ENCODE measurements around the gene IDH2. TPM values are rescaled to one million over a fixed set of nuclear protein-coding genes. Genes with fewer than 3 reads are reported as not detected.

The IDH2 gene
- total RNA-seq, 1 donor from 2014 or later: 93.1 TPM

- TF ChIP-seq EZH2phosphoT487 (IDR thresholded peaks at IDR 0.05): no peak
- TF ChIP-seq CTCF (IDR thresholded peaks at IDR 0.05): no peak
- TF ChIP-seq EZH2 (IDR thresholded peaks at IDR 0.05): no peak
- Mint-ChIP-seq H3K4me1 (peaks cover 62% of the 10 kb centered on the region), H3K27me3 (ENCODE audit: insufficient read depth, low read depth) (no peaks in the 10 kb centered on the region), H3K27ac (peak overlapping the region; percentile 74), H3K36me3 (peaks cover 5% of the 10 kb centered on the region), H3K4me3 (no peak overlapping the region), H3K9me3 (no peaks in the 10 kb centered on the region)
- H3K9me3 ChIP-seq (ENCODE audit: low read depth): no peaks in the 10 kb centered on the region
- no peak for DNase-seq (ENCODE audit: low spot score)
- peaks cover 29% of the 10 kb centered on the region for H4K20me1 ChIP-seq (ENCODE audit: low read depth)
- no peak overlapping the region for H3K4me2 ChIP-seq
- no peak overlapping the region for H3K9ac ChIP-seq
- H3K79me2 ChIP-seq (ENCODE audit: low read depth): peaks cover 72% of the 10 kb centered on the region
- H3K36me3 ChIP-seq: no peaks in the 10 kb centered on the region
- H3K4me3 ChIP-seq: no peak overlapping the region
- no peak overlapping the region for H2AFZ ChIP-seq (replicated peaks)
- H3K27me3 ChIP-seq: no peaks in the 10 kb centered on the region
- H3F3A ChIP-seq (ENCODE audit: low read depth): peaks cover 26% of the 10 kb centered on the region
- no peak overlapping the region for H3K27ac ChIP-seq
- peaks cover 37% of the 10 kb centered on the region for H3K4me1 ChIP-seq
Measured at GRCh38 chr15:90058775-90059174, 43.5 kb downstream of the IDH2 start.

- no peaks in the 10 kb centered on the region for H3K27me3 ChIP-seq
- no peak for DNase-seq (ENCODE audit: low spot score)
- no peak overlapping the region for H3K9ac ChIP-seq
- H3K27me3 Mint-ChIP-seq (ENCODE audit: insufficient read depth, low read depth): no peaks in the 10 kb centered on the region
- no peak overlapping the region for H3K27ac Mint-ChIP-seq
- H3K4me3 Mint-ChIP-seq: no peak overlapping the region
- peaks cover 29% of the 10 kb centered on the region for H3F3A ChIP-seq (ENCODE audit: low read depth)
- TF ChIP-seq EZH2phosphoT487 (IDR thresholded peaks at IDR 0.05) (no peak), CTCF (IDR thresholded peaks at IDR 0.05) (no peak), EZH2 (IDR thresholded peaks at IDR 0.05) (no peak)
- peaks cover 62% of the 10 kb centered on the region for H3K4me1 Mint-ChIP-seq
- H3K27ac ChIP-seq: no peak overlapping the region
- no peaks in the 10 kb centered on the region for H3K36me3 ChIP-seq
- H3K9me3 ChIP-seq (ENCODE audit: low read depth): no peaks in the 10 kb centered on the region
- H4K20me1 ChIP-seq (ENCODE audit: low read depth): peaks cover 29% of the 10 kb centered on the region
- peaks cover 76% of the 10 kb centered on the region for H3K79me2 ChIP-seq (ENCODE audit: low read depth)
- no peaks in the 10 kb centered on the region for H3K9me3 Mint-ChIP-seq
- H3K4me1 ChIP-seq: peaks cover 37% of the 10 kb centered on the region
- peaks cover 5% of the 10 kb centered on the region for H3K36me3 Mint-ChIP-seq
- no peak overlapping the region for H2AFZ ChIP-seq (replicated peaks)
- no peak overlapping the region for H3K4me3 ChIP-seq
- H3K4me2 ChIP-seq: no peak overlapping the region
Measured at GRCh38 chr15:90058308-90058707, 44.0 kb downstream of the IDH2 start.

GRCh38 chr15:90056529-90056928 lies 45.7 kb downstream of the IDH2 start:
- H3K4me1 ChIP-seq: peaks cover 24% of the 10 kb centered on the region
- no peak overlapping the region for H3K4me3 ChIP-seq
- H4K20me1 ChIP-seq (ENCODE audit: low read depth): peaks cover 40% of the 10 kb centered on the region
- Mint-ChIP-seq H3K36me3 (peaks cover 7% of the 10 kb centered on the region), H3K4me3 (no peak overlapping the region), H3K27ac (no peak overlapping the region), H3K27me3 (ENCODE audit: insufficient read depth, low read depth) (no peaks in the 10 kb centered on the region), H3K9me3 (no peaks in the 10 kb centered on the region), H3K4me1 (peaks cover 58% of the 10 kb centered on the region)
- H3K27me3 ChIP-seq: no peaks in the 10 kb centered on the region
- no peaks in the 10 kb centered on the region for H3K9me3 ChIP-seq (ENCODE audit: low read depth)
- peaks cover 90% of the 10 kb centered on the region for H3K79me2 ChIP-seq (ENCODE audit: low read depth)
- no peak overlapping the region for H3K9ac ChIP-seq
- H2AFZ ChIP-seq (replicated peaks): no peak overlapping the region
- TF ChIP-seq CTCF (IDR thresholded peaks at IDR 0.05) (no peak), EZH2 (IDR thresholded peaks at IDR 0.05) (no peak), EZH2phosphoT487 (IDR thresholded peaks at IDR 0.05) (no peak)
- H3F3A ChIP-seq (ENCODE audit: low read depth): peaks cover 19% of the 10 kb centered on the region
- no peak overlapping the region for H3K27ac ChIP-seq
- no peak for DNase-seq (ENCODE audit: low spot score)
- H3K4me2 ChIP-seq: no peak overlapping the region
- no peaks in the 10 kb centered on the region for H3K36me3 ChIP-seq

All from neural progenitor cell (in vitro differentiated cells).